ENCODE data around the gene TYMP.

TYMP gene

GRCh38 chr22:50522806-50523438, 6.9 kb downstream of the TYMP start:
- Histone ChIP-seq H3K79me2 (ENCODE audit: insufficient read depth, low read length) (peaks cover 10% of the 10 kb centered on the region; the same call in 1 of the 2 replicates), H3K4me2 (ENCODE audit: low read depth, low read length, poor library complexity, severe bottlenecking) (no peak overlapping the region), H3F3A (ENCODE audit: insufficient read depth) (peaks cover 6% of the 10 kb centered on the region; the same call in 1 of the 2 replicates), H3K27ac (ENCODE audit: low read depth, low read length) (no peak overlapping the region), H3K4me3 (ENCODE audit: insufficient read depth, low read length, poor library complexity, severe bottlenecking) (no peak overlapping the region), H3K36me3 (ENCODE audit: low read length) (no peaks in the 10 kb centered on the region), H3K27me3 (ENCODE audit: low read length) (no peaks in the 10 kb centered on the region), H3K9me2 (replicated peaks; ENCODE audit: insufficient read depth, low read length) (no peaks in the 10 kb centered on the region), H3K9ac (ENCODE audit: low read length) (no peak overlapping the region), H3K9me3 (ENCODE audit: insufficient read depth, low read length) (no peaks in the 10 kb centered on the region), H2AFZ (ENCODE audit: low read depth, low read length, severe bottlenecking) (no peak overlapping the region), H4K20me1 (ENCODE audit: low read depth, low read length) (no peaks in the 10 kb centered on the region)
- TF ChIP-seq CTCF (IDR thresholded peaks at IDR 0.05; ENCODE audit: insufficient read depth, low read length, poor library complexity, severe bottlenecking) (no peak), EZH2phosphoT487 (conservative IDR thresholded peaks at IDR 0.05; ENCODE audit: low read length) (no peak)

- no peaks in the 10 kb centered on the region for H3F3A ChIP-seq (ENCODE audit: insufficient read depth)
- no peak overlapping the region for H3K9ac ChIP-seq (ENCODE audit: low read length)
- H3K79me2 ChIP-seq (ENCODE audit: insufficient read depth, low read length), result peaks cover 10% of the 10 kb centered on the region; the same call in 1 of the 2 replicates
- TF ChIP-seq CTCF (IDR thresholded peaks at IDR 0.05; ENCODE audit: insufficient read depth, low read length, poor library complexity, severe bottlenecking) (no peak), EZH2phosphoT487 (conservative IDR thresholded peaks at IDR 0.05; ENCODE audit: low read length) (no peak)
- no peaks in the 10 kb centered on the region for H4K20me1 ChIP-seq (ENCODE audit: low read depth, low read length)
- H3K4me3 ChIP-seq (ENCODE audit: insufficient read depth, low read length, poor library complexity, severe bottlenecking), result no peak overlapping the region
- no peak overlapping the region for H3K27ac ChIP-seq (ENCODE audit: low read depth, low read length)
- H3K36me3 ChIP-seq (ENCODE audit: low read length), result no peaks in the 10 kb centered on the region
- H3K27me3 ChIP-seq (ENCODE audit: low read length), result no peaks in the 10 kb centered on the region
- no peaks in the 10 kb centered on the region for H3K9me3 ChIP-seq (ENCODE audit: insufficient read depth, low read length)
- no peak overlapping the region for H2AFZ ChIP-seq (ENCODE audit: low read depth, low read length, severe bottlenecking)
- no peak overlapping the region for H3K4me2 ChIP-seq (ENCODE audit: low read depth, low read length, poor library complexity, severe bottlenecking)
- H3K9me2 ChIP-seq (replicated peaks; ENCODE audit: insufficient read depth, low read length), result no peaks in the 10 kb centered on the region
These were observed 7.5 kb downstream of the TYMP start for GRCh38 chr22:50522208-50522805.

GRCh38 chr22:50521710-50522109, 8.1 kb downstream of the TYMP start:
- no peaks in the 10 kb centered on the region for H3K27me3 ChIP-seq (ENCODE audit: low read length)
- TF ChIP-seq CTCF (IDR thresholded peaks at IDR 0.05; ENCODE audit: insufficient read depth, low read length, poor library complexity, severe bottlenecking), result no peak
- no peak for TF ChIP-seq EZH2phosphoT487 (conservative IDR thresholded peaks at IDR 0.05; ENCODE audit: low read length)
- no peaks in the 10 kb centered on the region for H3K9me3 ChIP-seq (ENCODE audit: insufficient read depth, low read length)
- no peak overlapping the region for H3K27ac ChIP-seq (ENCODE audit: low read depth, low read length)
- H2AFZ ChIP-seq (ENCODE audit: low read depth, low read length, severe bottlenecking), result no peak overlapping the region
- no peaks in the 10 kb centered on the region for H3F3A ChIP-seq (ENCODE audit: insufficient read depth)
- H3K9ac ChIP-seq (ENCODE audit: low read length), result no peak overlapping the region
- no peak overlapping the region for H3K4me3 ChIP-seq (ENCODE audit: insufficient read depth, low read length, poor library complexity, severe bottlenecking)
- no peaks in the 10 kb centered on the region for H3K36me3 ChIP-seq (ENCODE audit: low read length)
- no peaks in the 10 kb centered on the region for H3K9me2 ChIP-seq (replicated peaks; ENCODE audit: insufficient read depth, low read length)
- H3K4me2 ChIP-seq (ENCODE audit: low read depth, low read length, poor library complexity, severe bottlenecking), result no peak overlapping the region
- H3K79me2 ChIP-seq (ENCODE audit: insufficient read depth, low read length), result peaks cover 11% of the 10 kb centered on the region; the same call in 1 of the 2 replicates
- no peaks in the 10 kb centered on the region for H4K20me1 ChIP-seq (ENCODE audit: low read depth, low read length)
